ENCODE data around the gene NDUFS7.

Gene NDUFS7

GRCh38 chr19:1360818-1361461, 22.8 kb upstream of the NDUFS7 start:
- H3K27ac ChIP-seq: no peak overlapping the region
- no peak for TF ChIP-seq ZFX (IDR thresholded peaks at IDR 0.05; ENCODE audit: borderline replicate concordance)
- TF ChIP-seq CTCF (IDR thresholded peaks at IDR 0.05): no peak

GRCh38 chr19:1361601-1362386, 21.9 kb upstream of the NDUFS7 start:
- H3K27ac ChIP-seq: no peak overlapping the region
- no peak for TF ChIP-seq ZFX (IDR thresholded peaks at IDR 0.05; ENCODE audit: borderline replicate concordance)
- no peak for TF ChIP-seq CTCF (IDR thresholded peaks at IDR 0.05)

GRCh38 chr19:1362387-1363257, 21.1 kb upstream of the NDUFS7 start:
- TF ChIP-seq CTCF (IDR thresholded peaks at IDR 0.05) (no peak), ZFX (IDR thresholded peaks at IDR 0.05; ENCODE audit: borderline replicate concordance) (no peak)
- H3K27ac ChIP-seq: no peak overlapping the region

GRCh38 chr19:1363599-1363998, 20.1 kb upstream of the NDUFS7 start:
- no peak for TF ChIP-seq ZFX (IDR thresholded peaks at IDR 0.05; ENCODE audit: borderline replicate concordance)
- no peak for TF ChIP-seq CTCF (IDR thresholded peaks at IDR 0.05)
- no peak overlapping the region for H3K27ac ChIP-seq

- H3K27ac ChIP-seq: no peak overlapping the region
- TF ChIP-seq CTCF (IDR thresholded peaks at IDR 0.05) (no peak), ZFX (IDR thresholded peaks at IDR 0.05; ENCODE audit: borderline replicate concordance) (no peak)
Observed at GRCh38 chr19:1364070-1364704, 19.5 kb upstream of the NDUFS7 start.

- TF ChIP-seq ZFX (IDR thresholded peaks at IDR 0.05; ENCODE audit: borderline replicate concordance) (no peak), CTCF (IDR thresholded peaks at IDR 0.05) (no peak)
- no peak overlapping the region for H3K27ac ChIP-seq
Observed at GRCh38 chr19:1365319-1366269, 18.1 kb upstream of the NDUFS7 start.

Data from 22Rv1 (cell line).